ENCODE data around the gene KCNH5.

DNA sequence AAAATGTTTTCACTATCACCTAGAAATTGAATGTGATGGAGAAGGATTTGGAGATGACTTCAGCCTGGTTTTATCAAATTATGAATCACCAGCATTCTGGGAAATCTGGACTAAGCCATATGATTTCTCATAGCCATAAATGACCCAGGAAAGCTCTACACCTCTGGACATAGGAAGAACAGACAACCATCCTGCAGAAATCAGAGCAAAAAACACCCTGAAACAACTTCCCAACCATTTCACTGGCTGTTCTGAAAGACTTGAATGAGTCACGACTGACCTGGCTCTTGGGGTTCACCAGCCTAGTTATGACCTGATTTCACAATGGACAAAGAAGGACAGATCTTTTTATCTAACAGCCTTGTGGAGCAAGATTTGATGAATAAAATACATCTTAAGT is 123.8 kb downstream of the KCNH5 start:
- TF ChIP-seq, protein P1, sequence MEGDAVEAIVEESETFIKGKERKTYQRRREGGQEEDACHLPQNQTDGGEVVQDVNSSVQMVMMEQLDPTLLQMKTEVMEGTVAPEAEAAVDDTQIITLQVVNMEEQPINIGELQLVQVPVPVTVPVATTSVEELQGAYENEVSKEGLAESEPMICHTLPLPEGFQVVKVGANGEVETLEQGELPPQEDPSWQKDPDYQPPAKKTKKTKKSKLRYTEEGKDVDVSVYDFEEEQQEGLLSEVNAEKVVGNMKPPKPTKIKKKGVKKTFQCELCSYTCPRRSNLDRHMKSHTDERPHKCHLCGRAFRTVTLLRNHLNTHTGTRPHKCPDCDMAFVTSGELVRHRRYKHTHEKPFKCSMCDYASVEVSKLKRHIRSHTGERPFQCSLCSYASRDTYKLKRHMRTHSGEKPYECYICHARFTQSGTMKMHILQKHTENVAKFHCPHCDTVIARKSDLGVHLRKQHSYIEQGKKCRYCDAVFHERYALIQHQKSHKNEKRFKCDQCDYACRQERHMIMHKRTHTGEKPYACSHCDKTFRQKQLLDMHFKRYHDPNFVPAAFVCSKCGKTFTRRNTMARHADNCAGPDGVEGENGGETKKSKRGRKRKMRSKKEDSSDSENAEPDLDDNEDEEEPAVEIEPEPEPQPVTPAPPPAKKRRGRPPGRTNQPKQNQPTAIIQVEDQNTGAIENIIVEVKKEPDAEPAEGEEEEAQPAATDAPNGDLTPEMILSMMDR (IDR thresholded peaks at IDR 0.05): no peak
- TF ChIP-seq KDM5A (IDR thresholded peaks at IDR 0.05) (no peak), MAZ (IDR thresholded peaks at IDR 0.05; ENCODE audit: borderline replicate concordance, low read depth, low read length) (no peak)

Data from A549 (cell line).